Lower leg skin (tissue), 4 donors: ENCODE results near the gene OCA2. TPM values are rescaled to one million over a fixed set of nuclear protein-coding genes. Genes with fewer than 3 reads are reported as not detected.

Experiments used
- DNase-seq, 2 donors: peaks; one replicate each; pipeline ENCODE4 v3.0.0-alpha.2; 2019; ENCODE audit warnings: low spot score in 2 of 2
- H3K4me3 ChIP-seq: fragments of 200-600 bp; sonication (generic); 2 replicates; pipeline ENCODE4 v1.5.1; 2017; ENCODE audit warnings: mild to moderate bottlenecking, low read depth; ENCODE audit not compliant: poor library complexity, severe bottlenecking
- CTCF ChIP-seq, 3 donors: fragments of 450-650 bp; IDR thresholded peaks; one replicate each; pipeline ENCODE4 v1.5.1; 2016; ENCODE audit warnings: antibody characterized with exemption in 3 of 3, mild to moderate bottlenecking in 3 of 3, moderate library complexity in 2 of 3
- POLR2A ChIP-seq, 2 donors: fragments of 450-650 bp; IDR thresholded peaks; one replicate each; pipeline ENCODE4 v1.6.1; 2016 to 2017; ENCODE audit warnings: antibody characterized with exemption in 2 of 2, mild to moderate bottlenecking in 1 of 2, moderate library complexity in 1 of 2
- WGBS, 2 donors: methylation state at CpG; one replicate each; pipeline ENCODE4 v1.1.5; 2018; 5-methylcytosine and 5-hydroxymethylcytosine counted together
- intact Hi-C: fragments of 100-400 bp; cut with DNase I; formaldehyde crosslinking; loops from one replicate; pipeline ENCODE4 v1.15.0; 2023; ENCODE audit warnings: low total_unique reads
- total RNA-seq, 4 donors: library from RNA; depleted of rRNA; stranded (reverse); fragments of >200 nt; gene quantifications; one replicate each; pipeline ENCODE4 v1.1.0, GENCODE V29; 2016

OCA2 gene
- total RNA-seq, 4 donors from 2014 or later: 12.0 to 15.8 (median 13.9) TPM

- DNase-seq: peak in 1 of 2 donors; percentile 77
- WGBS, 2 donors: 44 to 46% methylated on average over 20 of the region's 20 CpGs
- no peak overlapping the region for H3K4me3 ChIP-seq
- intact Hi-C loops: no loop called here
- TF ChIP-seq POLR2A (IDR thresholded peaks at IDR 0.05): no peak
- TF ChIP-seq CTCF (IDR thresholded peaks at IDR 0.05): no peak
Measured at GRCh38 chr15:28093752-28094535, 5.2 kb downstream of the OCA2 start.

- no peak overlapping the region for H3K4me3 ChIP-seq
- no peak for DNase-seq
- intact Hi-C loops: no loop called here
- 93 to 96% methylated on average over 2 of the region's 2 CpGs for WGBS, 2 donors
- TF ChIP-seq POLR2A (IDR thresholded peaks at IDR 0.05) (no peak), CTCF (IDR thresholded peaks at IDR 0.05) (no peak)
Measured at GRCh38 chr15:28091313-28091712, 7.8 kb downstream of the OCA2 start.

- intact Hi-C loops: no loop called here
- no peak overlapping the region for H3K4me3 ChIP-seq
- WGBS, 2 donors: 33 to 35% methylated on average over 2 of the region's 2 CpGs
- TF ChIP-seq POLR2A (IDR thresholded peaks at IDR 0.05) (no peak), CTCF (IDR thresholded peaks at IDR 0.05) (no peak)
- peak in 1 of 2 donors; percentile 84 for DNase-seq
Measured at GRCh38 chr15:28086175-28086703, 12.9 kb downstream of the OCA2 start.

GRCh38 chr15:28085489-28086174, 13.5 kb downstream of the OCA2 start:
- no peak for DNase-seq
- no peak for TF ChIP-seq POLR2A (IDR thresholded peaks at IDR 0.05)
- no peak for TF ChIP-seq CTCF (IDR thresholded peaks at IDR 0.05)
- intact Hi-C loops: no loop called here
- H3K4me3 ChIP-seq: no peak overlapping the region
- WGBS, 2 donors: 77 to 88% methylated on average over 4 of the region's 4 CpGs

GRCh38 chr15:28084547-28084946, 14.6 kb downstream of the OCA2 start:
- TF ChIP-seq CTCF (IDR thresholded peaks at IDR 0.05) (no peak), POLR2A (IDR thresholded peaks at IDR 0.05) (no peak)
- DNase-seq: no peak
- 63 to 68% methylated on average over 3 of the region's 3 CpGs for WGBS, 2 donors
- intact Hi-C loops: no loop called here
- H3K4me3 ChIP-seq: no peak overlapping the region
